EH (cell line): ENCODE results near the gene ELF2.
A peak's percentile ranks its signal among the peaks of the same experiment; 100 is the strongest.
"Not testable (repeated sequence)": the region's sequence is repeated elsewhere in the genome, so short reads cannot be mapped to it uniquely, and the experiment has no call there.

Experiments used
- DNase-seq: peaks from one replicate; pipeline ENCODE4 v3.0.0-alpha.2; 2015; ENCODE audit warnings: low read depth

The ELF2 gene

DNA sequence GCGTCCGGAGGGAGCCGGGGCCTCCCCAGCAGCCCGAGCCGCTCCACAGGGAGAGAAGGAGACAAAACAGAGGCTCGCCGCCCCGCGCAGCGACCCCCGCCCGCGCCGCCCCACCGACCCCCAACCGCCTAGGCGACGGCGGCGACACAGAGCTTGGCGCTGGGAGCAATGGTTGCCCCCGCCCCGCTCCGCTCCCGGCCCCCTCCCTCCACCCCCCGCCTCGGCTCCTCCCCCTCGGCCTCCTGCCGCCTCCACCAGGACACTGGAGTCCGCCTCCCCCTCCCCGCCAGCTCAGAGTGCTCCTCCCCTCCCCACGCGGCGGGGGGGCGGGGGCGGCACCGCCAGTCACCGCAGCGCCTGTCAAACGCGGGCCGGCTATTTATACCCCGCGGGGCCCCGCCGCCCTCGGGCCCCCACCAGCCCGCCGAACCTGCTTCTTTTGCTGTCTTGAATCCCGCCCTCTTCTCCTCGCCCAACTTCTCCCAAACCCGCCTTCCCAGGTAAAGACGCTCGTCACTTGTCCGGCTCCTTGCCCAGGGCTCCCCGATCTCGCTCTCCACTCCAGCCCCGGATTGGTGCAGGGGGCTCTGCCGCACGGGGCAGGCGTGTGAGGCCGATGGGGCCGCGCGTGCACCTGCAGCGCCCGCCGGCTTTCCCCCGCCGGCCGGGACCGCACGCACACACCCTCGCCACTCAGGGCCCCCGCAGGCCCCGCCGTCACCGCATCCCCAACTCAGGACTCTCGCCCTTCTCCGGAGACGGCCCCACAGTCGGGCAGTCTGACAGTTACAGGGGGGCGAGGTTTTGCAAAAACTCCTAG, at the start of gene ELF2:
TSS of gene ELF2 (minus strand) at position 170 of the 820 bp plus-strand sequence. CDS start 39,517 bp downstream, outside the sequence.
- DNase-seq: peak; percentile 90

DNA sequence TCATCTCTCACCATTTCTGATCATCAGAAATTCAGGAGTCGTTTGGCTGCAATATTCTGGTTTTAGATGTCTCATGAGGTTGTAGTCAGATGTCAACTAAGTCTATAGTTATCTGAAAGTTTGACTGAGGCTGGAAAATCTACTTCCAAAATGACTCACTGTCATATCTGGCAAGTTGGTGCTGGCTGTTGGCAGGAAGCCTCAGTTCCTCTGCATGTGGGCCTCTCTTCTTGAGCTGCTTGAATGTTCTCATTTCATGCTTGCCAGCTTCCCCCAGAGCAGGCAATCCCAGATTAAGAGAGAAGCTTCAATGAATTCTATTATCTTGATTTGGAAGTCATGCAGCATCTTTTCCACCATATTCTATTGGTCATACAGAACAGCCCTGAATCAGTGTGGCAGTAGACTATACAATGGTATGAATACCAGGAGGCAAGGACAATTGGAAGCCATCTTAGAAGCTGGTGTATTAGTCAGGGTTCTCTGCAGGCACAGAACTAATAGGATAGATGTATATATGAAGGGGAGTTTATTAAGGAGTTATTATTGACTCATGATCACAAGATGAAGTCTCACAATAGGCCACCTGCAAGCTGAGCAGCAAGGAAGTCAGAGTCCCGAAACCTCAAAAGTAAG, 46.8 kb upstream of the ELF2 start:
- peak; percentile 68 for DNase-seq

DNA sequence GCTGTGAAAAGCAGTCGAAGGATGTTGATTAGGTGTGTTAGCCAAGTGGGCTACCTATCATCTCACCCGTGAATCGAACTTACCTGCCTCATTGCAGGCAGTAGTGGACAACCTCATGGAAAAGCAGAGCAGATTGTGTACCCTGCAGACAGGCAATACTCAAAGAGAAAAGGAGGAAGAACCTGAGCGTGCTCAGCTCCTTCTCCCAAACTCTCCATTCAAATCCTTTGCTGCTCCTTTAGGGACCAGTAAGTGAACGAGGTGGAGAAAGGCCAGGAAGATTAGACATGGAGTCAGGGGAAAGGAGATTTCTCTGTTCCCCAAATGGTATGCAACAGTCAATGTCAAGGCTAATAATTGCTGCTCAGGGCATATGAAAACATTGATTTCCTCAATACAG, 45.2 kb upstream of the ELF2 start:
- DNase-seq: no peak

DNA sequence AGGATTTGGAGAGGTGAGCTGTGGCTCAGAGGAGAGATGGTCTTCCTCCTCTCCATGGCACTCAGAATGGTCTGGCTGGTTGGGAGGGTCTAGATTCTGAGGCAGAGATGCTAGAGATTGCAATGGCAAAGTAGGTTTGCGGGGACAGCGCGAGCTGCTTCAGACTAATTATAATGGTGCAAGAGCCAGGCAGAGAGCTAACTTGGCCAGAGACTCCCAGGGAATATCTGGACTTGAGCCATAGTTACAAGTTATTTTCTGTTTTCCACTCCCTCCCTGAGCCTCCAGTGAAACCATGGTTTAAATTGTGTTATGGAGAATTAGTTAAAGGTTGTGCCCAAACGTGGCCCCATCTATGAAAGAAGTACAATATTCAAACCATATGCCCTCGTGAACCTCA, 44.7 kb upstream of the ELF2 start:
- no peak for DNase-seq

DNA sequence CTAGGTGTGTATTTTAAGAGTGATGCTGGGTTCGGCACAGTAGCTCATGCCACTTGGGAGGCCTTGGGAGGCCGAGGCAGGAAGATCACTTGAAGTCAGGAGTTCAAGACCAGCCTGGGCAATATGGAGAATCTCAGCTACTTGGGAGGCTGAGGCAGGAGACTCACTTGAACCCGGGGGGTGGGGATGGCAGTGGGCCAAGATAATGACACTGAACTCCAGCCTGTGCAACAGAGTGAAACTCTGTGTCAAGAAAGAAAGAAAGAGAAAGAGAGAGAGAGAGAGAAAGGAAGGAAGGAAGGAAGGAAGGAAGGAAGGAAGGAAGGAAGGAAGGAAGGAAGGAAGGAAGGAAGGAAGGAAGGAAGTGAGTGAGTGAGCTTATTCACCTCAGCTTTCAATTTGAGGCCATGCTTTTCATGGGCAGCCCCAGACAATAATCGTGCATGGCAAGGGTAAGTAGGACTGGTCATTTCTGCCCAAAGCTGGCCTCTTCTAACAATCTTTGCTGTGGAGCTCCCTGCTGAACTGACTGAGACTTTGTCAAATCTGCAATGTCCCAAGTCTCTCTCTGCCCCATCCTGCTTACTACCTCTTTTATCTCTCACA, 42.5 kb upstream of the ELF2 start:
- no peak for DNase-seq

DNA sequence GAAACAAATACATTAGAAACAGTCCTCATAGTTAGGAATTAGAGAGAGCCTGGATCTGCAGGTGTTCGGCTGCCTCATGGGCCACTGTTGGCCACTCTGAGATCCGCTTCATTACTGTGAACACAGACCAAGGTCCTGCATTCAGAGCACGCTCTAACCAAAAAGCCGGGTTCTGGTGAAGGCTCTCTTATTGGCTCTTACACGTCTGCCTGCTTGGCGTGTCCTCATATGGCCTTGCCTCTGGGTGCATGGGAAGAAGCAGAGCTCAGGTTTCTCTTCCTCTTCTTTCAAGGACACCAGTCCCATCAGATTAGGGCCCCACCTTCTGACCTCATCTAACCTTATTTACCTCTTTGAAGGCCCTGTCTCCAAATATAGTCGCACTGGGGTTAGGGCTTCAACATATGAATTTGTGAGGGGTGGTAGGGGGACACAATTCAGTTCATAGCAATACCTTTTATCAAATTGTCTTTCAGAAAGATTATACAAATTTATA, 37.1 kb upstream of the ELF2 start:
- DNase-seq: peak; percentile 15

DNA sequence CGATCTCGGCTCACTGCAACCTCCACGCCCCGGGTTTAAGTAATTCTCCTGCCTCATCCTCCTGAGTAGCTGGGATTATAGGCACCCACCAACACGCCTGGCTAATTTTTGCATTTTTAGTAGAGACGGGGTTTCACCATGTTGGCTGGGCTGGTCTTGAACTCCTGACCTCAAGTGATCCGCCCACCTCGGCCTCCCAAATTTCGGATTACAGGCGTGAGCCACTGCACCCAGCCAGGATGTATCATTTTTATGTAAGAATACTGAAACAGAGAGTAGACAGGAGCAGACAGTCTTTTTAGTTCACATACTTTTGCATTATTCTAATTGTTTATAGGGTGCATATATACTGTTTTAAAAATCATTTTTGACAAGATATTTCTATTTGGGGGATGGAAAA, 36.6 kb upstream of the ELF2 start:
- not testable (repeated sequence) for DNase-seq

DNA sequence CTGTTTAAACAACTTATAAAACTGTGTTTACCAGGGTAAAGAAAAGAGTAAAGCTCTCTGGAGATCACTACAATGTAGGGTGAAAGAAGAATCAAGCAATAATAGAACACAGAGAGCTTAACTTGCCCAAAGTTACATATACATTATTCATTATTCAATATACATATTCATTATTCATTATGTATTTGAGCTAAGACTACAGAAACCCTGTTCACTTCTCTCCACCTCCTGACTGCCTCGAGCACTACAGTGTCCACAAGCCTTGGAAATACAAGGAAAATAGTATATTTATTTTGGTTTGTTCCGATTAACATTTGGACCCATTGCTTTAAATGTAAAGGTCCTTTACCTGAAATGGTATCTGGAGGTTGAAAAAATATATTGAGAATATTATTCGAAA, 35.9 kb upstream of the ELF2 start:
- DNase-seq: no peak

DNA sequence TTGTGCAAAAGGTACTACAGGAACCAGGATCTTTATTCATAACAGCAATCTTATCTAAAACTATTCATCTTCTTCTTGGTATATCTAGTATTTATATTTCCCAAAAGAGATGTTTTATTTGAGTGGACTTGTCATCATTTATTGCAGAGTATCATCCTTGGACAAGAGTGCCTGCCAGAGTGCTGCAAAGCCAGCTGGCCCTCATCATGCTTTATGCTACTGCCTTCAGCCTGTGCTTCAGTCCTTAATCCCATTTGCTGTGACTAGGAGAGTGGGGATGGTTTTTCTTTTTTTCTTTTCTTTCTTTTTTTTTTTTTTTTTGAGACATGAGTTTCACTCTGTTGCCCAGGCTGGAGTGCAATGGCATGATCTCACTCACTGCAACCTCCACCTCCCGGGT, 33.5 kb upstream of the ELF2 start:
- no peak for DNase-seq

DNA sequence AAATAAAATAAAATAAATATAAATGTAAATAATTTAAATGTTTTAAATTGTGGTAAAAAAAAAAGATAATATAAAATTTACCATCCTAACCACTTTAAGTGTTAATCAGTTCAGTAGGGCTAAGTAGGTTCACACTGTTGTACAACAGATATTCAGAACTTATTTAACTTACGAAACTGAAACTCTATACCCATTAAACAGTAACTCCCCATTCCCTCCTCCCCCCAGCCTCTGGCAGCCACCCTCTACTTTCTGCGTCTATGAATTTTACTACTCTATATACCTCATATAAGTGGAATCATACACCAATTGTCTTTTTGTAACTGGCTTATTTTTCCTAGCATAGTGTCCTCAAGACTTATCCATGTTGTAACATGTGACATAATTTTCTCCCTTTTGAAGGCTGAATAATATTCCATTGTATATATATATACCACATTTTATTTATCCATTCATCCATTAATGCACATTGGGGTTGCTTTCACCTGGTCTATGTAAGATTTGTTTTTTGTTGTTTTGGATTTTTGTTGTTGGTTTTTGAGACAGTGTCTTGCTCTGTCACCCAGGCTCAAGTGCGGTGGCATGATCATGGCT, 32.5 kb upstream of the ELF2 start:
- no peak for DNase-seq

DNA sequence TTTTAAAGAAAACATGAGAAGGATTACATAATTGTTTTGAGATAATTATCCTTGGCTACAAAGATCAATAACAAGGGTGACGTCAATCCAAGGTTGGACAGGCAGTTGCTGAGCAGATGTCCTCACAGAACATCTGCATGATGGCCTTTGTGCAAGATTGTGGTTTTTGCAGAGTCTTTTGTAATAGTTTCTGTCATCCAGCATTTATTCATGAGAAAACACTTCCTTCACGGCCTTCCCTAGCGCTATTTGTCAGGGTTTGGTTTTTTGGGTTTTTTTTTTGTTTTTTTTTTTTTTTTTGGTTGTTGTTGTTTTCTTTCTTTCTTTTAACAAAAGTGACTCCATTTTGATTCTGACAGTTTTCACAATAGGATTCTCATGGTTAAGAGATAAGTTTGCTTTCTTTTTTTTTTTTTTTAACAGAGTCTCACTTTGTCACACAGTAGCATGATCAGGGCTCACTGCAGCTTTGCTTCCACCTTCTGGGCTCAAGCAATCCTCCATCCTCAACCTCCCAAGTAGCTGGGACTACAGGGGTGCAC, 31.5 kb upstream of the ELF2 start:
- DNase-seq: peak; percentile 84

DNA sequence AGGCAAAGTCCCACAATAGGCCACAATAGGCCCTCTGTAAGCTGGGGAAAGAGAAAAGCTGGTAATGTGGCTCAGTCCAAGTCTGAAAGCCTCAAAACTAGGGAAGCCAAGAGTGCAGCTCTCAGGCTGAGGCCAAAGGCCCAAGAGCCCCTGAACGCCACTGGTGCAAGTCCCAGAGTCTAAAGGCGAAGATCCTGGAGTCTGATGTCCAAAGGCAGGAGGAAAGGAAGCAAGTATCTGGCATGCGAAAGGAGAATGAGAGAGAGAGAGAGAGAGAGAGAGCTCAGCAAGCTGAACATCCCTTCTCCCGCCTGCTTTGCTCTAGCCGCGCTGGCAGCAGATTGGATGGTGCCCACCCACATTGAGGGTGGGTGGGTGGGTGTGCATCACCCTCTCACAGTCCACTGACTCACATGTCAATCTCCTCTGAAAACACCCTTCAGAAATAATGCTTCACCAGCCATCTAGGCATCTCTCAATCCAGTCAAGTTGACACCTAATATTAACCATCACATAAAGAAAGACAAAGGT, 30.9 kb upstream of the ELF2 start:
- no peak for DNase-seq

DNA sequence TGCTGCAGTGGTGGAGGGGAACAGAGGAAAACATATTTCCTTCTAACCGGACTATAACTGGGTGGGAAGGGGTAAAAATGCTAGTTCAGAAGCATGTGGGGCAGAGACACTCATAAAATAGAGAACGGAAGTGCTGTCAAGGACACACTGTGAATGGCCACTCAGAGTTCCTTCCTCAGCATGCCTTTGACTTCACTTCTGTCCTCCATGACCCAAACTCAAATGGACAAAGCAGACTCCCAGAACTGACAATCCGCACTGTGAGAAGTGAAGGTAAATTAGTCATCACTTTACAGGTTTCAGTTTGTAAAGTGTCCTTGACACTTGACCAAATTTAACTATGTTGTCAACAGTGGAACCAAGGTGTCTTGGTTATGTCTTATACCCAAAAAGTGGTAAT, 30.2 kb upstream of the ELF2 start:
- no peak for DNase-seq

DNA sequence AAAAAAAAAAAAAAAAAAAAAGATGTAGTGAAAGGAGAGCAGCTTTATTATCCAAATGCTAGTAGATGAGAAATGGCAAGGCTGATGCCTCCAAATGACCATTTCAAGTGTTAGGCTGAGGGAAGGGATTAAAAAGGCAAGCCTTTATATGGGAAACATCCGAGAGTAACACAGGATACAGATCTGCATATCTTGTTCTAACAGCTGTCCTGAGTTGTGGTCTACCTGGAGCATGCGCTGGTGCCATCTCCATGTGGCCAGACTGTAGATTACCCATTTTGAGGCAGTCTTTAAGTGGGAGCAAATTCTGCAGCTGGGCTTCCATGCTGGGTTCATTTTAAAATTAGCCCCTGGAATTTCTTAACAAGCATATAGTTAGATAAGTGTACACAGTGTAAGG, 26.0 kb upstream of the ELF2 start:
- DNase-seq: no peak

DNA sequence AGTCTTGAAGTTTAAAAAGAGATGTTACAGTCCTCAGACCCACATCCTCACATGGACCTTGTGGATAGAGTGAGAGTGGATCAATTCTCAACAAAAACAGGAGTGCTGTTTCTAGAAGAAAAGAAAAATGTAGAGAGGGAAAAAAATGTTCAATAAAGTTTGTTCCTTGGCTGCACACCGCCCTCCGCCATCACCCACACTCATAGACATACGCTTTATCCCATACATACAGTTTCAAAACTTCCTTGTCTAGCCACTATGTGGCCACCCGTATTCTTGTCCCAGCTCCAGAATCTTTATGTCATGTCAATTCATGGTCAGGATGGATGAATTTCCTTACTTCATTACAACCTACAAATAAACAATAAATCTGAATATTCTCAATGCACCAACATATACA, 23.5 kb upstream of the ELF2 start:
- DNase-seq: no peak

DNA sequence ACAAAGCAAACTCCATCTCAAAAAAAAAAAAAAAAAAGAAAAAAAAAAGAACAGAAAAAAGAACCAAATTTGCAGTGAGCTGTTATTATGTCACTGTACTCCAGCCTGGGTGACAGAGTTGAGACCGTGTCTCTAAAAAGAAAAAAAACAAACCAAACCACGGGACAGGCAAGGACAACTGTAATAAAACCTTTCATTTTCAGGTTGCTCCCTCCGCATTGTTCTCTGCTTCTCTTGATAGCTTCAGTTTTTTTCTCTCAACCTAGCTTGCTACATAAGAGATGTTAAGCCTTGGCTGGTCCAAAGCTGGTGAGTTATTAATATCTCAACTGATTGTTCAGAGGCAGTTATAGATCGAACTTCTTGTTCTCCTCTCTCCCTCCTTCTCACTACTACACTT, 23.1 kb upstream of the ELF2 start:
- no peak for DNase-seq

DNA sequence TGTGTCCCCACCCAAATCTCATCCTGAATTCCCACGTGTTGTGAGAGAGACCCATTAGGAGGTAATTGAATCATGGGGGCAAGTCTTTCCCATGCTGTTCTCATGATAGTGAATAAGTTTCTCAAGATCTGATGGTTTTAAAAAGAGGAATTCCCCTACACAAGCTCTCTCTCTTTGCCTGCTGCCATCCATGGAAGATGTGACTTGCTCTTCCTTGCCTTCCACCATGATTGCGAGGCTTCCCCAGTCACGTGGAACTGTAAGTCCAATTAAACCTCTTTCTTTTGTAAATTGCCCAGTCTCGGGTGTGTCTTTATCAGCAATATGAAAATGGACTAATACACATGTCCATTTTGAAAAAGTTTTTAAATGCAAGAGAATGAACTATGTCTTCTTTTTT, 20.2 kb upstream of the ELF2 start:
- DNase-seq: not testable (repeated sequence)

DNA sequence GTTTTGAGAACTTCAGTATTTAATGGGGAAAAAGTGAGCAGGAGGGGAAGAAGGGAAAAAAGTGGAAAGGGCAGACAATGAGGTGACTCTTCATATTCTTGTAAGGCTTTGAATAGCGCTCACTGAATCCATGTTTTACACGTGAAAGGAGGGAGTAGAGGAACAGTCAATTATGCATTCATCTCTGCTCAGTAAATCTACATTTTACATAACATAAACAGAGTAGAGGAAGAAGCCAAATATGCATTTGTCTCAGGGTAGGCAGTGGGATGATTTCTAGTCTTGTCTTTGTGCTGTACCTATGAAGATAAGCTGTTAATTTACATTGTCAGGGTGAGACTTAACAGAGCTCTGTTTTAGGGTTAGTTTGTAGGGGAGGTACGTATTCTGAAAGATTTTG, 19.4 kb upstream of the ELF2 start:
- DNase-seq: no peak

DNA sequence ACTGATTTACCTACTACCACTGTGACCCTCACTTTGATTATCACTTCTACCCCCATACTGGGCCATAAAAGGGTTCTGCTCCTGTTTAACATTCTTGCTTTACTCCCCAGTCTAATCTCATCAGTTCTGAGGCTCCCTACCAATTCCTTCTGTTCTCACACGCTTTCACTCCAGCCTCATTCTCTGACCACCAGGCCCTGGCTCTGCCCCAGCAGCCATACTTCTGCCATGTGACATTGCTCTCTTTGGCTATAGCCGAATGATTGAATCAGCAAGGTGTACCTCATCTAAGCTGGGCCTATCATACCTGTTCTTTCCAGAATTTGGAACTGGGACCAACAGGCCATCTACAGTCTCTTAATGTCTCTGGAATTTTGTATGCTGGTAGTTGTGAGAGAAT, 14.4 kb upstream of the ELF2 start:
- no peak for DNase-seq

DNA sequence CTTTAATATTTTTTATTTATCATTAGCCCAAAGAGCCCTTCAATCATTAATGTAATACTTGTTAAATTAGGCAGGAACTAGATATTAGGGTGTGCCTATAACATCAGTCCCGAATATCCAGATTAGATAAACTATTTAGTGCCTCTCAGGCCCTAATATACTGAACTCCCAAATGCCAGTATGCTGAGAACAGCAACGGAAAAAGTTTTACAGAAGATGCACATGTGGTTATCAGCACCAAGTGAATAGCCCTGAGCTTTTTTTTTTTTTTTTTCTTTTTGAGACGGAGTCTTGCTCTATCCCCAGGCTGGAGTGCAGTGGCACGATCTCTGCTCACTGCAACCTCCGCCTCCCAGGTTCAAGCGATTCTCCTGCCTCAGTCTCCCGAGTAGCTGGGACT, 13.0 kb upstream of the ELF2 start:
- DNase-seq: no peak

DNA sequence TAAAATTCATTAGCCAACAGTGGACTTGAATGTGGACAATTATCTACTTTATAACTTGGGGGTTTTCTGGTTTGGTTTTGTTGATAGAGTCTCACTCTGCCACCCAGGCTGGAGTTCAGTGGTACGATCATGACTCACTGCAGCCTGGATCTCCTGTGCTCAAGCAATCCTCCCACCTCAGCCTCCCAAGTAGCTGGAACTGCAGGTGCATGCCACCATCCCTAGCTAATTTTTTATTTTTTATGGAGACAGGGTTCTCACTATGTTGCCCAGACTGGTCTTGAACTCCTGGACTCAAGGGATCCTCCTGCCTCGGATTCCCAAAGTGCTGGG, 12.4 kb upstream of the ELF2 start:
- no peak for DNase-seq

DNA sequence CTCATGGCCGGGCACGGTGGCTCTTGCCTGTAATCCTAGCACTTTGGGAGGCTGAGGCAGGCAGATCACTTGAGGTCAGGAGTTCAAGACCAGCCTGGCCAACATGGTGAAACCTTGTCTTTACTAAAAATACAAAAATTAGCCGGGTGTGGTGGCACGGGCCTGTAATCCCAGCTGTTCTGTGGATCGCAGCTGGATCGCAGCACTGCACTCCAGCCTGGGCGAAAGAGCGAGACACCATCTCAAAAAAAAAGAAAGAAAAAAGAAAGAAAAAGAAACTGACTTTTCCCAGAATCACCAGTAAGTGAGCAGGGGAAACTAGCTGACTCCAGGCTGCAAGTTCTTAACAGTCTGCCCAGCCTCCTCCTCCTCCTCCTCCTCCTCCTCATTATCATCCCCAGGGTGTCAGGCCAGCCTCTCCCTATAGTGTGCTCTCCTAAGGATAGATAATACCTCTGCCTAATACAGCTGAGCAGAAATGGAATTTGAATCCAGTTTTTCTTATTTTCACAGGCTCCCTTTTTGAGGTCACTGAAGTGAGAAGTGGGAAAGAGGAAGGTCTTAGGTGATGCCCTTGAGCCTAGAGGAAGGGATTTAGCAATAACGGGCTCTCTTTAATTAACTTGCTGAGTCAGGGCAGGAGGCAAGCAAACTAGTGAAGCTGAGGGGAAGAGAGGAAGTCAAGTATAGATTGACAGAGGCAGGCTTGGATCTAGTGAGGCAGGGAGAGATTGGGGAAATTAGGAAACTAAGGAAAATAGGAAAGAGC, 11.8 kb upstream of the ELF2 start:
- DNase-seq: peak; percentile 25
